Measurements from ENCODE around the gene BMP2. TPM values are rescaled to one million over a fixed set of nuclear protein-coding genes. Genes with fewer than 3 reads are reported as not detected.

The BMP2 gene
- total and polyA plus RNA-seq, 2 donors (not counting 1 experiment from before 2014, with no cell fraction given) = not detected

- intact Hi-C loops (cut with micrococcal nuclease) = no loop called here
- peaks cover 0 to 7% (median 0%) of the 10 kb centered on the region in 3 donors for H3K9me3 ChIP-seq (ENCODE audit: control extremely low read depth in 1 of 3, control insufficient read depth in 2 of 3, insufficient read depth in 1 of 3, low read length in 2 of 3)
- no peak overlapping the region for H2AFZ ChIP-seq (ENCODE audit: insufficient read depth, low read depth, low read length, poor library complexity, severe bottlenecking)
- peaks cover 41% of the 10 kb centered on the region for H3K27me3 Mint-ChIP-seq
- H3K27me3 ChIP-seq (replicated peaks in 1 of 4; ENCODE audit: control extremely low read depth in 1 of 4, control insufficient read depth in 3 of 4, insufficient read depth in 4 of 4, low read length in 3 of 4) = peaks cover 0 to 31% (median 18%) of the 10 kb centered on the region in 4 experiments
- ATAC-seq (ENCODE audit: low read depth) (no peak), DNase-seq (no peak)
- CTCF ChIA-PET = interaction anchor here (1.1 to 2.4 kb wide), 4 partner anchors 10 to 1955 kb away, joined by 3 to 21 read pairs (median 4); no protein-coding TSS in a partner anchor
- POLR2A ChIA-PET = no interaction called here
- no peaks in the 10 kb centered on the region for H3K36me3 ChIP-seq (replicated peaks in 1 of 2; ENCODE audit: control extremely low read depth in 1 of 2, control insufficient read depth in 1 of 2, extremely low read depth in 1 of 2, insufficient read depth in 2 of 2, low read length in 1 of 2)
- H3K27ac ChIP-seq (ENCODE audit: low read length in 2 of 2) = no peak overlapping the region
- H3K4me1 ChIP-seq (ENCODE audit: control insufficient read depth in 2 of 2, insufficient read depth in 2 of 2, low read length in 2 of 2) = peaks cover 4 to 18% of the 10 kb centered on the region in 2 donors
- no peaks in the 10 kb centered on the region for H3K79me2 ChIP-seq (ENCODE audit: control insufficient read depth, insufficient read depth, low read length)
- H3K9me3 Mint-ChIP-seq (ENCODE audit: insufficient read depth) = no peaks in the 10 kb centered on the region
- no peak for TF ChIP-seq EZH2 (IDR thresholded peaks at IDR 0.05; ENCODE audit: borderline replicate concordance, insufficient read depth, low read depth, low read length, poor library complexity, severe bottlenecking)
- TF ChIP-seq, protein P1, sequence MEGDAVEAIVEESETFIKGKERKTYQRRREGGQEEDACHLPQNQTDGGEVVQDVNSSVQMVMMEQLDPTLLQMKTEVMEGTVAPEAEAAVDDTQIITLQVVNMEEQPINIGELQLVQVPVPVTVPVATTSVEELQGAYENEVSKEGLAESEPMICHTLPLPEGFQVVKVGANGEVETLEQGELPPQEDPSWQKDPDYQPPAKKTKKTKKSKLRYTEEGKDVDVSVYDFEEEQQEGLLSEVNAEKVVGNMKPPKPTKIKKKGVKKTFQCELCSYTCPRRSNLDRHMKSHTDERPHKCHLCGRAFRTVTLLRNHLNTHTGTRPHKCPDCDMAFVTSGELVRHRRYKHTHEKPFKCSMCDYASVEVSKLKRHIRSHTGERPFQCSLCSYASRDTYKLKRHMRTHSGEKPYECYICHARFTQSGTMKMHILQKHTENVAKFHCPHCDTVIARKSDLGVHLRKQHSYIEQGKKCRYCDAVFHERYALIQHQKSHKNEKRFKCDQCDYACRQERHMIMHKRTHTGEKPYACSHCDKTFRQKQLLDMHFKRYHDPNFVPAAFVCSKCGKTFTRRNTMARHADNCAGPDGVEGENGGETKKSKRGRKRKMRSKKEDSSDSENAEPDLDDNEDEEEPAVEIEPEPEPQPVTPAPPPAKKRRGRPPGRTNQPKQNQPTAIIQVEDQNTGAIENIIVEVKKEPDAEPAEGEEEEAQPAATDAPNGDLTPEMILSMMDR (IDR thresholded peaks at IDR 0.05) = no peak
- H3K4me3 ChIP-seq (ENCODE audit: control extremely low read depth in 1 of 5, extremely low read depth in 1 of 5, insufficient read depth in 1 of 5, low read depth in 2 of 5, low read length in 4 of 5) = no peak overlapping the region
- no peak overlapping the region for H3K27ac Mint-ChIP-seq
- H3K4me1 Mint-ChIP-seq = peaks cover 9% of the 10 kb centered on the region
- WGBS (ENCODE audit: insufficient coverage) = 94% methylated on average over 7 of the region's 9 CpGs
- H4K20me1 ChIP-seq (ENCODE audit: control insufficient read depth, insufficient read depth, low read length, poor library complexity, severe bottlenecking) = no peaks in the 10 kb centered on the region
- no peak overlapping the region for H3K9ac ChIP-seq (ENCODE audit: low read length)
- no peak overlapping the region for H3K4me3 Mint-ChIP-seq
- no peak overlapping the region for H3K4me2 ChIP-seq (replicated peaks; ENCODE audit: low read depth, low read length, poor library complexity, severe bottlenecking)
Measured at GRCh38 chr20:6766433-6766832, 1.1 kb upstream of the BMP2 start.

DNA sequence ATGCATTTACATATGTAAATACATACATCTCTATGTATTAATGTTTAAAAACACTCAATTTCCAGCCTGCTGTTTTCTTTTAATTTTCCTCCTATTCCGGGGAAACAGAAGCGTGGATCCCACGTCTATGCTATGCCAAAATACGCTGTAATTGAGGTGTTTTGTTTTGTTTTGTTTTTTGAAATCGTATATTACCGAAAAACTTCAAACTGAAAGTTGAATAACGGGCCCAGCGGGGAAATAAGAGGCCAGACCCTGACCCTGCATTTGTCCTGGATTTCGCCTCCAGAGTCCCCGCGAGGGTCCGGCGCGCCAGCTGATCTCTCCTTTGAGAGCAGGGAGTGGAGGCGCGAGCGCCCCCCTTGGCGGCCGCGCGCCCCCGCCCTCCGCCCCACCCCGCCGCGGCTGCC is 355 bp upstream of the BMP2 start:
- ChIA-PET CTCF (no interaction called here), POLR2A (no interaction called here)
- H3K27me3 Mint-ChIP-seq = peaks cover 45% of the 10 kb centered on the region
- H3K9me3 Mint-ChIP-seq (ENCODE audit: insufficient read depth) = no peaks in the 10 kb centered on the region
- DNase-seq (no peak), ATAC-seq (ENCODE audit: low read depth) (no peak)
- no peaks in the 10 kb centered on the region for H3K79me2 ChIP-seq (ENCODE audit: control insufficient read depth, insufficient read depth, low read length)
- peak overlapping the region; percentile 61 for H3K4me2 ChIP-seq (replicated peaks; ENCODE audit: low read depth, low read length, poor library complexity, severe bottlenecking)
- H2AFZ ChIP-seq (ENCODE audit: insufficient read depth, low read depth, low read length, poor library complexity, severe bottlenecking) = no peak overlapping the region
- peaks cover 0 to 7% (median 0%) of the 10 kb centered on the region in 3 donors for H3K9me3 ChIP-seq (ENCODE audit: control extremely low read depth in 1 of 3, control insufficient read depth in 2 of 3, insufficient read depth in 1 of 3, low read length in 2 of 3)
- H3K36me3 ChIP-seq (replicated peaks in 1 of 2; ENCODE audit: control extremely low read depth in 1 of 2, control insufficient read depth in 1 of 2, extremely low read depth in 1 of 2, insufficient read depth in 2 of 2, low read length in 1 of 2) = no peaks in the 10 kb centered on the region
- no peak overlapping the region for H3K27ac Mint-ChIP-seq
- H3K4me1 Mint-ChIP-seq = peaks cover 9% of the 10 kb centered on the region
- H4K20me1 ChIP-seq (ENCODE audit: control insufficient read depth, insufficient read depth, low read length, poor library complexity, severe bottlenecking) = no peaks in the 10 kb centered on the region
- peak overlapping the region in 1 of 5 experiments; percentile 48 for H3K4me3 ChIP-seq (ENCODE audit: control extremely low read depth in 1 of 5, extremely low read depth in 1 of 5, insufficient read depth in 1 of 5, low read depth in 2 of 5, low read length in 4 of 5)
- peaks cover 4 to 18% of the 10 kb centered on the region in 2 donors for H3K4me1 ChIP-seq (ENCODE audit: control insufficient read depth in 2 of 2, insufficient read depth in 2 of 2, low read length in 2 of 2)
- intact Hi-C loops (cut with micrococcal nuclease) = no loop called here
- no peak overlapping the region for H3K9ac ChIP-seq (ENCODE audit: low read length)
- TF ChIP-seq, protein P1 (IDR thresholded peaks at IDR 0.05) = no peak
- TF ChIP-seq EZH2 (IDR thresholded peaks at IDR 0.05; ENCODE audit: borderline replicate concordance, insufficient read depth, low read depth, low read length, poor library complexity, severe bottlenecking) = no peak
- H3K4me3 Mint-ChIP-seq = peak overlapping the region; percentile 29
- WGBS (ENCODE audit: insufficient coverage) = 7% methylated on average over 25 of the region's 26 CpGs
- peaks cover 0 to 31% (median 21%) of the 10 kb centered on the region in 4 experiments for H3K27me3 ChIP-seq (replicated peaks in 1 of 4; ENCODE audit: control extremely low read depth in 1 of 4, control insufficient read depth in 3 of 4, insufficient read depth in 4 of 4, low read length in 3 of 4)
- no peak overlapping the region for H3K27ac ChIP-seq (ENCODE audit: low read length in 2 of 2)
